ENCODE measurements around the gene PTPRT. TPM values are rescaled to one million over a fixed set of nuclear protein-coding genes. Genes with fewer than 3 reads are reported as not detected.

The PTPRT gene
- total and polyA plus RNA-seq, 9 donors: under 0.01 to 3.2 (median 0.22) TPM; not detected in 1

- no peak for DNase-seq
- Histone ChIP-seq H3K9me3 (no peaks in the 10 kb centered on the region), H3K4me3 (no peak overlapping the region), H3K27me3 (no peaks in the 10 kb centered on the region), H3K27ac (no peak overlapping the region), H3K4me1 (ENCODE audit: insufficient read depth) (no peaks in the 10 kb centered on the region), H3K36me3 (no peaks in the 10 kb centered on the region)
- no peak for TF ChIP-seq EP300 (IDR thresholded peaks at IDR 0.05)
- TF ChIP-seq CTCF (IDR thresholded peaks at IDR 0.05): no peak
- no peak for TF ChIP-seq POLR2A (IDR thresholded peaks at IDR 0.05)
- intact Hi-C loops (cut with DNase I): no loop called here
Measured at GRCh38 chr20:42181064-42181463, 1008.6 kb downstream of the PTPRT start.

DNA sequence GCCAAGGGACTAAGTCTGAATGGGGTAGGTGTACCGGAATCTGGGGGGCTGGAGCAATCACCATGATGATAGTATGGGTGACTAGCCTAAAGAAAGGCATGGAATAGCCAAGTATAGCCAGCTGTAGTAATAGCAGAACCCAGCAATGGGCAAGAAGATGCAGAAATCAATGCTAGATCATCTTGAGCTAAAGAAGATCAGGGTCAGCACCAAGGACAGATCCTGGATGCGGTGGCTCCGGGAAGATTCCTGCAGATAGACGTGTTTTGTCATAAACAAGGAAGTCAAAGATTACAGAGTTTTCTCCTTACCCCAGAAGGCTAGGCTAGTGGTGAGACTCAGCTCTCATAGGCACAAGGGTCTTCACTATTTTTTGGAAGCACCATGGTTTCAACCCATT is 1009.9 kb downstream of the PTPRT start:
- DNase-seq: no peak
- H3K27ac ChIP-seq: no peak overlapping the region
- intact Hi-C loops (cut with DNase I): no loop called here
- 18 to 21% (median 21%) methylated on average over 4 of the region's 4 CpGs for WGBS, 3 donors
- no peak overlapping the region for H3K4me3 ChIP-seq
- no peaks in the 10 kb centered on the region for H3K36me3 ChIP-seq
- H3K27me3 ChIP-seq: no peaks in the 10 kb centered on the region
- H3K9me3 ChIP-seq: no peaks in the 10 kb centered on the region
- TF ChIP-seq CTCF (IDR thresholded peaks at IDR 0.05) (no peak), EP300 (IDR thresholded peaks at IDR 0.05) (no peak), POLR2A (IDR thresholded peaks at IDR 0.05) (no peak)
- no peaks in the 10 kb centered on the region for H3K4me1 ChIP-seq (ENCODE audit: insufficient read depth)

- H3K36me3 ChIP-seq: no peaks in the 10 kb centered on the region
- WGBS, 3 donors: 9 to 20% (median 9%) methylated on average over 2 of the region's 2 CpGs
Measured at GRCh38 chr20:42173440-42173839, 1016.3 kb downstream of the PTPRT start.

DNA sequence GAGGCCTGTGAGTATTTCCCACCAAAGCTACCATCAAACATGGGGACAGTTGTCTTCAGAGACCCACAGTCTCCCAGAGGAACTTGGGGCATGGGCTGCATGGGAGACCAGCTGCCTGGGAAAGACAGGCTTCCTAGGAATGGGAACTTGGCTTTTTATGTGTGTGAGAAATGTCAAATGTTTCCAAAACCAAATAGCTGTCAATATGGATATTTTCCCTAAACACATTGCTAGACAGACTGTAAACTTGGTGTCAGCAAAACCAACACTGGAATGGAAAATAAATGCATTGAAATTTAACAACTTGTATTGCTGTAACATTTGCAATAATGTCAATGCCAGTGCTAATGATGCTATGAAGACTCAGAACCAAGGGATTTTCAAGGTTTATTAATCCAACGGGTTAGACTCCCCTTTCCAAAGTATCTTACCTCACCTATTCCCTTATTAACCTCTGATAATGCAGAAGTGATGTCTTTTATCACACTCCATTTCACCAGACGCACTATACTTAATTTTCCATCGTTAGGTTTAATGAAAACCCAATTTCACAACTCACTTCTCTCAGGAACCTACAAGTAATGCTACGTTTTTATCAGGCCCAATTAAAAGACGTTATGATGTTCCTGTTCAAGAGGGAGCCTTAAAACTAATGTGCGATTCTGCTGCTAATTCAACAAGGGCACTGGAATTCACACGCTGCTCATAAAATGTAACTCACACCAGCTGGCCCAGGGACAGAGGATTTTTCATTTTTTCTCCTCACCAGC is 1025.4 kb downstream of the PTPRT start:
- TF ChIP-seq POLR2A (IDR thresholded peaks at IDR 0.05): no peak
- no peak for TF ChIP-seq CTCF (IDR thresholded peaks at IDR 0.05)
- TF ChIP-seq EP300 (IDR thresholded peaks at IDR 0.05): no peak
- Histone ChIP-seq H3K9me3 (no peaks in the 10 kb centered on the region), H3K4me3 (no peak overlapping the region), H3K27me3 (no peaks in the 10 kb centered on the region), H3K4me1 (ENCODE audit: insufficient read depth) (no peaks in the 10 kb centered on the region), H3K36me3 (no peaks in the 10 kb centered on the region), H3K27ac (no peak overlapping the region)
- WGBS, 3 donors: 68 to 75% (median 73%) methylated on average over 7 of the region's 7 CpGs
- intact Hi-C loops (cut with DNase I): loop anchor here in 1 of 4 donors (5.0 kb wide), 1 partner anchor 128 kb away; no protein-coding TSS in a partner anchor
- no peak for DNase-seq

More at GRCh38 chr20:42173440-42173839, 1016.3 kb downstream of the PTPRT start:
- no peak for DNase-seq
- intact Hi-C loops (cut with DNase I): no loop called here
- H3K4me1 ChIP-seq (ENCODE audit: insufficient read depth): no peaks in the 10 kb centered on the region
- H3K27ac ChIP-seq: no peak overlapping the region
- no peaks in the 10 kb centered on the region for H3K9me3 ChIP-seq
- no peak for TF ChIP-seq POLR2A (IDR thresholded peaks at IDR 0.05)
- no peak for TF ChIP-seq CTCF (IDR thresholded peaks at IDR 0.05)
- no peak for TF ChIP-seq EP300 (IDR thresholded peaks at IDR 0.05)
- no peak overlapping the region for H3K4me3 ChIP-seq
- H3K27me3 ChIP-seq: no peaks in the 10 kb centered on the region

Measured in ovary (tissue), 9 donors.